HepG2 (cell line): ENCODE data around the gene RHEBL1. TPM values are rescaled to one million over a fixed set of nuclear protein-coding genes. Genes with fewer than 3 reads are reported as not detected.

Experiments
- ATF7 ChIP-seq, 2 experiments: fragments of 450-650 bp in 1 of 2; sonication (generic) in 1 of 2; formaldehyde crosslinking in 1 of 2; IDR thresholded peaks; 2 replicates each; pipeline versions ENCODE4 v1.4.0 to v1.6.1; 2016 to 2020; ENCODE audit warnings: antibody characterized with exemption in 1 of 2, mild to moderate bottlenecking in 1 of 2, missing genetic modification reagents in 1 of 2
- FOXA1 ChIP-seq, 2 experiments: fragments of 450-650 bp in 1 of 2; sonication (generic) in 1 of 2; formaldehyde crosslinking in 1 of 2; IDR thresholded peaks; 2 replicates each; pipeline versions ENCODE4 v1.4.0 to v1.6.1; 2016 to 2020; ENCODE audit warnings: missing genetic modification reagents in 1 of 2
- GFI1 ChIP-seq: sonication (generic); formaldehyde crosslinking; IDR thresholded peaks from 2 replicates; pipeline ENCODE4 v1.5.0; 2020; ENCODE audit warnings: missing genetic modification reagents, mild to moderate bottlenecking, borderline replicate concordance
- GMEB2 ChIP-seq: IDR thresholded peaks from 2 replicates; pipeline ENCODE4 v1.6.1; 2016; ENCODE audit warnings: missing biosample characterization, missing genetic modification reagents, low read depth
- KAT7 ChIP-seq: IDR thresholded peaks from 2 replicates; pipeline ENCODE4 v1.6.1; 2018; ENCODE audit warnings: borderline replicate concordance, missing compliant biosample characterization
- MZF1 ChIP-seq: sonication (generic); formaldehyde crosslinking; IDR thresholded peaks from 2 replicates; pipeline ENCODE4 v1.8.1; 2023; ENCODE audit warnings: mild to moderate bottlenecking, missing genetic modification reagents, borderline replicate concordance
- PHF8 ChIP-seq: sonication (generic); formaldehyde crosslinking; IDR thresholded peaks from 2 replicates; pipeline ENCODE4 v1.5.0; 2020; ENCODE audit warnings: missing genetic modification reagents
- POGK ChIP-seq: sonication (generic); formaldehyde crosslinking; conservative IDR thresholded peaks from 2 replicates; pipeline ENCODE4 v1.8.0; 2022; ENCODE audit warnings: mild to moderate bottlenecking, moderate library complexity, missing genetic modification reagents
- REL ChIP-seq: sonication (generic); formaldehyde crosslinking; conservative IDR thresholded peaks from 2 replicates; pipeline ENCODE4 v1.8.0; 2022; ENCODE audit warnings: mild to moderate bottlenecking, missing genetic modification reagents, moderate library complexity
- UBTF ChIP-seq: sonication (generic); formaldehyde crosslinking; IDR thresholded peaks from 2 replicates; pipeline ENCODE4 v1.4.0; 2020; ENCODE audit warnings: mild to moderate bottlenecking, missing genetic modification reagents
- ZFP37 ChIP-seq: sonication (generic); formaldehyde crosslinking; IDR thresholded peaks from 2 replicates; pipeline ENCODE4 v1.4.0; 2020; ENCODE audit warnings: missing genetic modification reagents, borderline replicate concordance
- ZNF510 ChIP-seq: sonication (generic); formaldehyde crosslinking; IDR thresholded peaks from 2 replicates; pipeline ENCODE4 v1.4.0; 2020; ENCODE audit warnings: low read depth, mild to moderate bottlenecking, missing genetic modification reagents
- ZNF512B ChIP-seq: sonication (generic); formaldehyde crosslinking; IDR thresholded peaks from 2 replicates; pipeline ENCODE4 v1.5.1; 2020; ENCODE audit warnings: missing genetic modification reagents, mild to moderate bottlenecking, borderline replicate concordance
- ZNF691 ChIP-seq: sonication (generic); formaldehyde crosslinking; IDR thresholded peaks from 2 replicates; pipeline ENCODE4 v1.4.0; 2020; ENCODE audit warnings: missing genetic modification reagents, low read depth, mild to moderate bottlenecking, borderline replicate concordance
- polyA plus RNA-seq, 8 experiments: library from polyadenylated mRNA; depleted of rRNA in 3 of 8; stranded (reverse) in 7 of 8; unstranded in 1 of 8; fragments of >200 nt; fragmentation: Illumina TruSeq in 4 of 8; extraction: Trizol in 4 of 8; gene quantifications; 2 replicates each; pipeline versions ENCODE4 v1.2.1 to v1.2.3, GENCODE V29; 2011 to 2016; ENCODE audit warnings: low read depth in 4 of 8, missing spikeins in 1 of 8, mixed read lengths in 1 of 8; ENCODE audit not compliant: insufficient read depth in 1 of 8
- total RNA-seq, 5 experiments: library from RNA; depleted of rRNA; stranded (reverse); fragments of >200 nt; fragmentation: Illumina TruSeq; extraction: Trizol; gene quantifications; 2 replicates each; pipeline ENCODE4 v1.2.3, GENCODE V29; 2016; ENCODE audit warnings: low read depth in 1 of 5

The RHEBL1 gene
- total and polyA plus RNA-seq, 2 of the 13 experiments (the other 11 are each of a cell fraction or from before 2014, with no cell fraction given), result 1.4 to 2.5 TPM

GRCh38 chr12:49069507-49070346 lies at the start of gene RHEBL1 (continued):
- TF ChIP-seq UBTF (CRISPR knock-in tag), result peak; percentile 67
- no peak for TF ChIP-seq MZF1 (CRISPR knock-in tag)
- TF ChIP-seq POGK (CRISPR knock-in tag), result peak; percentile 65; the same call in 1 of the 2 replicates
- no peak for TF ChIP-seq ZNF512B
- TF ChIP-seq KAT7 (CRISPR knock-in tag), result no peak
- TF ChIP-seq PHF8, result peak; percentile 68
- TF ChIP-seq ATF7 (IDR thresholded peaks at IDR 0.05), result no peak
- no peak for TF ChIP-seq ATF7 (CRISPR knock-in tag; IDR thresholded peaks at IDR 0.05)
- TF ChIP-seq ZNF691 (CRISPR knock-in tag), result no peak
- TF ChIP-seq REL (CRISPR knock-in tag), result no peak
- no peak for TF ChIP-seq FOXA1 (IDR thresholded peaks at IDR 0.05)
- no peak for TF ChIP-seq FOXA1 (CRISPR knock-in tag; IDR thresholded peaks at IDR 0.05)
- TF ChIP-seq GMEB2 (CRISPR knock-in tag), result 0 out of 2 replicates have a peak, but pooled peaks have one; percentile 53
- TF ChIP-seq GFI1, result no peak; the same call in 1 of the 2 replicates
- no peak for TF ChIP-seq ZFP37 (CRISPR knock-in tag)
- TF ChIP-seq ZNF510 (CRISPR knock-in tag), result 0 out of 2 replicates have a peak, but pooled peaks have one; percentile 45
- TF ChIP-seq, all 625 proteins: peak for 188
